HepG2 (cell line): ENCODE data around the gene ANKRD55.

Source experiments
- CHD2 ChIP-seq: IDR thresholded peaks from 2 replicates; pipeline ENCODE4 v1.6.1; 2011; ENCODE audit warnings: low read depth, low read length, improper control_type of control experiment
- ERF ChIP-seq: IDR thresholded peaks from 2 replicates; pipeline ENCODE4 v1.6.1; 2018; ENCODE audit warnings: missing biosample characterization, missing genetic modification reagents
- EZH2 ChIP-seq: conservative IDR thresholded peaks from 2 replicates; pipeline ENCODE4 v1.6.1; 2012; ENCODE audit warnings: mild to moderate bottlenecking, low read depth, low read length, moderate library complexity
- HES4 ChIP-seq: sonication (generic); formaldehyde crosslinking; IDR thresholded peaks from 2 replicates; pipeline ENCODE4 v1.9.0; 2021; ENCODE audit warnings: mild to moderate bottlenecking, missing genetic modification reagents, borderline replicate concordance
- NR2F1 ChIP-seq, 2 experiments: fragments of 450-650 bp in 1 of 2; formaldehyde crosslinking in 1 of 2; IDR thresholded peaks; 2 replicates each; pipeline versions ENCODE4 v1.5.0 to v1.6.1; 2016 to 2020; ENCODE audit warnings: mild to moderate bottlenecking in 1 of 2, missing compliant biosample characterization in 1 of 2, missing genetic modification reagents in 1 of 2, moderate library complexity in 1 of 2
- SPEN ChIP-seq: sonication (generic); formaldehyde crosslinking; IDR thresholded peaks from 2 replicates; pipeline ENCODE4 v1.5.1; 2020; ENCODE audit warnings: low read depth, mild to moderate bottlenecking, missing genetic modification reagents
- TCF7 ChIP-seq: sonication (generic); IDR thresholded peaks from 2 replicates; pipeline ENCODE4 v1.6.1; 2016; ENCODE audit warnings: antibody characterized with exemption, low read depth
- ZNF432 ChIP-seq: sonication (generic); formaldehyde crosslinking; IDR thresholded peaks from 2 replicates; pipeline ENCODE4 v1.5.0; 2020; ENCODE audit warnings: missing genetic modification reagents, mild to moderate bottlenecking, borderline replicate concordance
- ZNF777 ChIP-seq: sonication (generic); formaldehyde crosslinking; IDR thresholded peaks from 2 replicates; pipeline ENCODE4 v1.4.0; 2020; ENCODE audit warnings: missing genetic modification reagents
- TF ChIP-seq, protein P1 (sequence below): sonication (generic); formaldehyde crosslinking; IDR thresholded peaks from 2 replicates; pipeline ENCODE4 v1.5.0; 2020; ENCODE audit warnings: mild to moderate bottlenecking, missing genetic modification reagents, moderate library complexity
- TF ChIP-seq, protein P2 (sequence below): sonication (generic); formaldehyde crosslinking; IDR thresholded peaks from 2 replicates; pipeline ENCODE4 v1.8.1; 2023; ENCODE audit warnings: mild to moderate bottlenecking, missing genetic modification reagents
- TF ChIP-seq, protein P3 (sequence below): sonication (generic); formaldehyde crosslinking; IDR thresholded peaks from 2 replicates; pipeline ENCODE4 v1.5.1; 2020; ENCODE audit warnings: mild to moderate bottlenecking, missing genetic modification reagents, borderline replicate concordance
- TF ChIP-seq, protein P4 (sequence below): sonication (generic); formaldehyde crosslinking; IDR thresholded peaks from 2 replicates; pipeline ENCODE4 v1.5.1; 2020; ENCODE audit warnings: mild to moderate bottlenecking, missing genetic modification reagents

DNA sequence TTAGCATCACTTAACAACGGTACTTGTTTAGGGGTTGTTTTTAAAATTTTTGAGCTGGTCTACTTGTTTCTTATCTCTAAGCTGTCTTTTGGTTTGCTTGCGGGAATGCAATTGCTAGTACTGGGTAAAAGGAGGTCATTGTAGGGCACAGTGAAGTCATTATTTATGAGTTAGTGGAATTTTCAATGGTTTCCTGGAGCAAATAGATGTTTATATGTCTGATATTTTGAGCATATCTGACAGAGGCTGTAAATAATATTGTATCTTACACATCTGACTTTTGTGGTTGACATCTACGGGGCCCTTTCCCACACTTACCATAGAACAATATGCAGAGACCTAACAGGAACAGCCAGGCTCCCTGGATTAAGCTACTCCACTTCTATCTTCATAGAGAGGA lies 147.9 kb downstream of the ANKRD55 start:
- TF ChIP-seq ZNF777 (no peak), NR2F1 (CRISPR knock-in tag; IDR thresholded peaks at IDR 0.05) (no peak), SPEN (CRISPR knock-in tag) (no peak), ZNF432 (no peak), ERF (no peak), EZH2 (no peak), HES4 (CRISPR knock-in tag) (no peak), CHD2 (no peak), TCF7 (no peak)
- TF ChIP-seq, protein P1, sequence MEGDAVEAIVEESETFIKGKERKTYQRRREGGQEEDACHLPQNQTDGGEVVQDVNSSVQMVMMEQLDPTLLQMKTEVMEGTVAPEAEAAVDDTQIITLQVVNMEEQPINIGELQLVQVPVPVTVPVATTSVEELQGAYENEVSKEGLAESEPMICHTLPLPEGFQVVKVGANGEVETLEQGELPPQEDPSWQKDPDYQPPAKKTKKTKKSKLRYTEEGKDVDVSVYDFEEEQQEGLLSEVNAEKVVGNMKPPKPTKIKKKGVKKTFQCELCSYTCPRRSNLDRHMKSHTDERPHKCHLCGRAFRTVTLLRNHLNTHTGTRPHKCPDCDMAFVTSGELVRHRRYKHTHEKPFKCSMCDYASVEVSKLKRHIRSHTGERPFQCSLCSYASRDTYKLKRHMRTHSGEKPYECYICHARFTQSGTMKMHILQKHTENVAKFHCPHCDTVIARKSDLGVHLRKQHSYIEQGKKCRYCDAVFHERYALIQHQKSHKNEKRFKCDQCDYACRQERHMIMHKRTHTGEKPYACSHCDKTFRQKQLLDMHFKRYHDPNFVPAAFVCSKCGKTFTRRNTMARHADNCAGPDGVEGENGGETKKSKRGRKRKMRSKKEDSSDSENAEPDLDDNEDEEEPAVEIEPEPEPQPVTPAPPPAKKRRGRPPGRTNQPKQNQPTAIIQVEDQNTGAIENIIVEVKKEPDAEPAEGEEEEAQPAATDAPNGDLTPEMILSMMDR (CRISPR knock-in tag): no peak
- TF ChIP-seq, protein P2, sequence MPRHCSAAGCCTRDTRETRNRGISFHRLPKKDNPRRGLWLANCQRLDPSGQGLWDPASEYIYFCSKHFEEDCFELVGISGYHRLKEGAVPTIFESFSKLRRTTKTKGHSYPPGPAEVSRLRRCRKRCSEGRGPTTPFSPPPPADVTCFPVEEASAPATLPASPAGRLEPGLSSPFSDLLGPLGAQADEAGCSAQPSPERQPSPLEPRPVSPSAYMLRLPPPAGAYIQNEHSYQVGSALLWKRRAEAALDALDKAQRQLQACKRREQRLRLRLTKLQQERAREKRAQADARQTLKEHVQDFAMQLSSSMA: no peak
- TF ChIP-seq, protein P3, sequence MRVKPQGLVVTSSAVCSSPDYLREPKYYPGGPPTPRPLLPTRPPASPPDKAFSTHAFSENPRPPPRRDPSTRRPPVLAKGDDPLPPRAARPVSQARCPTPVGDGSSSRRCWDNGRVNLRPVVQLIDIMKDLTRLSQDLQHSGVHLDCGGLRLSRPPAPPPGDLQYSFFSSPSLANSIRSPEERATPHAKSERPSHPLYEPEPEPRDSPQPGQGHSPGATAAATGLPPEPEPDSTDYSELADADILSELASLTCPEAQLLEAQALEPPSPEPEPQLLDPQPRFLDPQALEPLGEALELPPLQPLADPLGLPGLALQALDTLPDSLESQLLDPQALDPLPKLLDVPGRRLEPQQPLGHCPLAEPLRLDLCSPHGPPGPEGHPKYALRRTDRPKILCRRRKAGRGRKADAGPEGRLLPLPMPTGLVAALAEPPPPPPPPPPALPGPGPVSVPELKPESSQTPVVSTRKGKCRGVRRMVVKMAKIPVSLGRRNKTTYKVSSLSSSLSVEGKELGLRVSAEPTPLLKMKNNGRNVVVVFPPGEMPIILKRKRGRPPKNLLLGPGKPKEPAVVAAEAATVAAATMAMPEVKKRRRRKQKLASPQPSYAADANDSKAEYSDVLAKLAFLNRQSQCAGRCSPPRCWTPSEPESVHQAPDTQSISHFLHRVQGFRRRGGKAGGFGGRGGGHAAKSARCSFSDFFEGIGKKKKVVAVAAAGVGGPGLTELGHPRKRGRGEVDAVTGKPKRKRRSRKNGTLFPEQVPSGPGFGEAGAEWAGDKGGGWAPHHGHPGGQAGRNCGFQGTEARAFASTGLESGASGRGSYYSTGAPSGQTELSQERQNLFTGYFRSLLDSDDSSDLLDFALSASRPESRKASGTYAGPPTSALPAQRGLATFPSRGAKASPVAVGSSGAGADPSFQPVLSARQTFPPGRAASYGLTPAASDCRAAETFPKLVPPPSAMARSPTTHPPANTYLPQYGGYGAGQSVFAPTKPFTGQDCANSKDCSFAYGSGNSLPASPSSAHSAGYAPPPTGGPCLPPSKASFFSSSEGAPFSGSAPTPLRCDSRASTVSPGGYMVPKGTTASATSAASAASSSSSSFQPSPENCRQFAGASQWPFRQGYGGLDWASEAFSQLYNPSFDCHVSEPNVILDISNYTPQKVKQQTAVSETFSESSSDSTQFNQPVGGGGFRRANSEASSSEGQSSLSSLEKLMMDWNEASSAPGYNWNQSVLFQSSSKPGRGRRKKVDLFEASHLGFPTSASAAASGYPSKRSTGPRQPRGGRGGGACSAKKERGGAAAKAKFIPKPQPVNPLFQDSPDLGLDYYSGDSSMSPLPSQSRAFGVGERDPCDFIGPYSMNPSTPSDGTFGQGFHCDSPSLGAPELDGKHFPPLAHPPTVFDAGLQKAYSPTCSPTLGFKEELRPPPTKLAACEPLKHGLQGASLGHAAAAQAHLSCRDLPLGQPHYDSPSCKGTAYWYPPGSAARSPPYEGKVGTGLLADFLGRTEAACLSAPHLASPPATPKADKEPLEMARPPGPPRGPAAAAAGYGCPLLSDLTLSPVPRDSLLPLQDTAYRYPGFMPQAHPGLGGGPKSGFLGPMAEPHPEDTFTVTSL (CRISPR knock-in tag): no peak
- TF ChIP-seq, protein P4, sequence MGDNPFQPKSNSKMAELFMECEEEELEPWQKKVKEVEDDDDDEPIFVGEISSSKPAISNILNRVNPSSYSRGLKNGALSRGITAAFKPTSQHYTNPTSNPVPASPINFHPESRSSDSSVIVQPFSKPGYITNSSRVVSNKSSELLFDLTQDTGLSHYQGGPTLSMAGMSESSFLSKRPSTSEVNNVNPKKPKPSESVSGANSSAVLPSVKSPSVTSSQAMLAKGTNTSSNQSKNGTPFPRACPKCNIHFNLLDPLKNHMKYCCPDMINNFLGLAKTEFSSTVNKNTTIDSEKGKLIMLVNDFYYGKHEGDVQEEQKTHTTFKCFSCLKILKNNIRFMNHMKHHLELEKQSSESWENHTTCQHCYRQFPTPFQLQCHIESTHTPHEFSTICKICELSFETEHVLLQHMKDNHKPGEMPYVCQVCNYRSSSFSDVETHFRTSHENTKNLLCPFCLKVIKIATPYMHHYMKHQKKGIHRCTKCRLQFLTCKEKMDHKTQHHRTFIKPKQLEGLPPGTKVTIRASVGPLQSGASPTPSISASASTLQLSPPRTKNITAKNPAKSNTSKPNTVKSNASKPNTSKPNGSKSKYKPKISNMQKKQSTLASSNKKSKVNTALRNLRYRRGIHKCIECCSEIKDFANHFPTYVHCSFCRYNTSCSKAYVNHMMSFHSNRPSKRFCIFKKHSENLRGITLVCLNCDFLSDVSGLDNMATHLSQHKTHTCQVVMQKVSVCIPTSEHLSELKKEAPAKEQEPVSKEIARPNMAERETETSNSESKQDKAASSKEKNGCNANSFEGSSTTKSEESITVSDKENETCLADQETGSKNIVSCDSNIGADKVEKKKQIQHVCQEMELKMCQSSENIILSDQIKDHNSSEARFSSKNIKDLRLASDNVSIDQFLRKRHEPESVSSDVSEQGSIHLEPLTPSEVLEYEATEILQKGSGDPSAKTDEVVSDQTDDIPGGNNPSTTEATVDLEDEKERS (CRISPR knock-in tag): no peak
